Duodenal mucosa (tissue), 2 donors: ENCODE measurements around the gene ERGIC2.

ENCODE experiments used
- H3K27ac ChIP-seq: one replicate; pipeline ENCODE4 v1.7.0; 2013; ENCODE audit warnings: low read depth, low read length
- H3K27me3 ChIP-seq, 2 donors: one replicate each; pipeline ENCODE4 v1.7.0; 2013; ENCODE audit warnings: low read length in 2 of 2, control low read depth in 1 of 2; ENCODE audit not compliant: insufficient read depth in 2 of 2, control insufficient read depth in 1 of 2
- H3K36me3 ChIP-seq, 2 donors: one replicate each; pipeline ENCODE4 v1.7.0; 2013; ENCODE audit warnings: low read length in 2 of 2, control low read depth in 1 of 2; ENCODE audit not compliant: insufficient read depth in 2 of 2, control insufficient read depth in 1 of 2
- H3K4me1 ChIP-seq, 2 donors: one replicate each; pipeline ENCODE4 v1.7.0; 2013; ENCODE audit warnings: low read length in 2 of 2, control low read depth in 1 of 2; ENCODE audit not compliant: insufficient read depth in 2 of 2, control insufficient read depth in 1 of 2
- H3K4me3 ChIP-seq, 2 donors: one replicate each; pipeline ENCODE4 v1.7.0; 2013; ENCODE audit warnings: low read length in 2 of 2, low read depth in 1 of 2
- H3K9ac ChIP-seq, 2 donors: one replicate each; pipeline ENCODE4 v1.7.0; 2013; ENCODE audit warnings: low read length in 2 of 2, low read depth in 1 of 2
- H3K9me3 ChIP-seq, 2 donors: one replicate each; pipeline ENCODE4 v1.7.0; 2013; ENCODE audit warnings: low read length in 2 of 2, control low read depth in 1 of 2; ENCODE audit not compliant: control insufficient read depth in 1 of 2

The ERGIC2 gene

DNA sequence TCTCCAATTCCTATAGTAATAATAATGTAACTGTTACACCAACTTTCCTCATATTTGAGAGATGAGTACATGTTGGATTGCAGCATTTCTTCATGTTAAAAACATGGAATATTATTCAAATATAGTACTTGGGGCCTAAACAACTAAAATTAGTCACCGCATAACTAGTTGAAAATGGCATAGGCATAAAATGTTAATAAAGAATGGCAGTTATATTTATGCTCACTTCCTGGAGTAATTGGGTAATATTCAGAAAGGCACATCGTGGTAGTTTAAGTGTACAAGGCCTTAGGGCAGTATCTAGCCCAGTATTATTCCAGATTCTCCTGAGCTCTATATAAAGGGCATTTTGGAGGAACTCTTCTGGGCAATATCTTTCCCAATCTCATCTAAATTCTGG is 46.0 kb downstream of the ERGIC2 start:
- Histone ChIP-seq H3K4me3 (no peak overlapping the region), H3K4me1 (no peaks in the 10 kb centered on the region), H3K9ac (no peak overlapping the region), H3K27me3 (no peaks in the 10 kb centered on the region), H3K27ac (no peak overlapping the region), H3K36me3 (peaks cover 3 to 10% of the 10 kb centered on the region in 2 donors), H3K9me3 (no peaks in the 10 kb centered on the region)

DNA sequence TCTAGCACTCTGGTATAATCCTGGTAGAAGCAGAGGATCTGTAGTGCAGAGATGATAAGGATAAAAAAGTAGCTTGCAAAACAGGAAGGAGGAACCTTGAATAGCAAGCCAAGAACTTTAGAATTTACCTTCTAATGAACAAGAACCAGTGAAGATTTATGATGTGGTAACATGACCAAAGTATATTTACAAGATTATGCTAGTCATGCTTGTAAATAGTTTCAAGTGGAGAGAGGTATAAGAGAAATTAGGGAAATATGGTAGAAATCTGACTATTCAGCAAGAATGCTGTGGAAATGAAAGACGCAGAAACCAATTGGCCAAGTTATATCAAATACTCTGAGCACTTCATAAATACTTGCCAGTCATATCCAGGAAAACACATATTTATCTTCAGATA is 47.8 kb downstream of the ERGIC2 start:
- H3K4me3 ChIP-seq = no peak overlapping the region
- no peaks in the 10 kb centered on the region for H3K4me1 ChIP-seq
- H3K9ac ChIP-seq = no peak overlapping the region
- no peak overlapping the region for H3K27ac ChIP-seq
- H3K27me3 ChIP-seq = no peaks in the 10 kb centered on the region
- H3K36me3 ChIP-seq = peaks cover 3% of the 10 kb centered on the region in 2 donors
- no peaks in the 10 kb centered on the region for H3K9me3 ChIP-seq

DNA sequence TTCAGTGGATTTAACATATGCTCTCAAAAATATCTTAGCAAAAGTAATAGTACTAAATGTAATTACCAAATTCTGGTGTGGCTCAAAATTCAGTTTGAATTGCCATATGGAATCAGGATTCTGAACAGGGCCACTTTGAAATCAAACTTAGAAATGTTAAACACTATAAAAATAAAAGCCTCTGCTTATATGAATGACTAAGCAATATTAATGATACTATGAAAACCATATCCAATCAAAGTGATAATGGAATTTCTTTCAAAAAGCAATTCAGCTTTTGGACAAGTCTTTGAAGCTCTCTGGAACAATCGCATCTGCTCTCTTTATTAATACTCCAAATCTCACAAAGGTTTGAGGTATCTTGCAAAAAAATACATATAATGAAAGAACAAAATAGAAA is 51.6 kb downstream of the ERGIC2 start:
- no peaks in the 10 kb centered on the region for H3K4me1 ChIP-seq
- no peak overlapping the region for H3K27ac ChIP-seq
- no peaks in the 10 kb centered on the region for H3K27me3 ChIP-seq
- H3K9ac ChIP-seq = no peak overlapping the region
- no peaks in the 10 kb centered on the region for H3K9me3 ChIP-seq
- H3K4me3 ChIP-seq = no peak overlapping the region
- H3K36me3 ChIP-seq = no peaks in the 10 kb centered on the region

DNA sequence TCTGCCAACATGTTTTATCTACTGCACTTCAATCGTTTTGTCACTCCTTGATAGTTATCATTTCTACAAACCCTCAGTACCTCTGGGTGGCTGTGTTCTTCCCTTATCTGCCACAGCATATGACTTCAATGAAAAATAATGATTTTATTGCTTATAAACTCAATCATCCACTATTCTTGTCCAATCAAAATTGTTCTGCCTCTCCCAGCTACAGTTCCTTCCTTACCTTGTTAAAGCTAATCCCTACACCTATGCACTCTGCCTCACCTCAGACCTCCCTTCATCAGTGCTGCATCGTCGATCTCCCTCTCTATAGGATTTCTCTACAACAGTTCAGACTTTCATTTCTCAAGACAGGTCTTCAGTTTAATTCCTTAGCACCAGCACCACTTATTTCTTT is 58.8 kb downstream of the ERGIC2 start:
- Histone ChIP-seq H3K9me3 (no peaks in the 10 kb centered on the region), H3K27me3 (no peaks in the 10 kb centered on the region), H3K27ac (no peak overlapping the region), H3K9ac (no peak overlapping the region), H3K36me3 (no peaks in the 10 kb centered on the region), H3K4me1 (peaks cover 2 to 12% of the 10 kb centered on the region in 2 donors), H3K4me3 (no peak overlapping the region)

DNA sequence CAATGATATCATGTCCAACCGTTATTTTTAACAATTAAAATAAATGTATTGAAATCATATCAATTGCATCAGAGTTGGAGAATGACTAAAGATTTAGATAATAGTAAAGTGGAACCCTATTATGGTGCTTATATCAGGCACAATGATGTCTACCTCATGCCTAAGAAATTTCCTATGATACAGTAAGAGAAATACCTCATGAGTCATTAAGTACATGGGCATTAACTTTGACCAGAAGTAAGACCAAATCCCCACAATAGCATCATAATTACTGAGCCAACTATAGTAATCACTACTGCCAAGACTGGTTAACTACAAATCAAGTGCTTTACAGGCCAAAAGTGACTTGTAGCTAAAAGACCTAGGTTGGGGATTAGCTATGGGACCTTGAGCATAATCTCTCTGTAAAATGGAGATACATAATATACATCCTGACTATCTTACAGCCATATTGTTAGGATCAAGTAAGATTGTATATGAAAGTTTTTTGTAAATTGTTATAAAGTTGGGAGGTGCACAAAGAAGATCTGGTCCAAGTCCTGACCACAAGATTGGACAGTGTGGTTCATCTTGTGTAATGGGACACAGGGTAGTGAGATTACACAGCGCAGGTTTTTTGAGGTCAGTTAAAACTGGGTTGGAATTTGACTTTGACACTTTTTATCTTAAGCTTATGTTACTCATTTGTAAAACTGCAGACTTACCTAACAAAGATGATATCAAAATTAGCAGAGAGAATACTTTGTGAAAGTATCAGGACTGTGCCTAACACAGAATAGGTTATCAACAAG is 60.5 kb downstream of the ERGIC2 start:
- H3K36me3 ChIP-seq = no peaks in the 10 kb centered on the region
- H3K9me3 ChIP-seq = no peaks in the 10 kb centered on the region
- H3K4me1 ChIP-seq = peaks cover 2 to 12% of the 10 kb centered on the region in 2 donors
- H3K27ac ChIP-seq = no peak overlapping the region
- H3K9ac ChIP-seq = no peak overlapping the region
- H3K4me3 ChIP-seq = no peak overlapping the region
- no peaks in the 10 kb centered on the region for H3K27me3 ChIP-seq

DNA sequence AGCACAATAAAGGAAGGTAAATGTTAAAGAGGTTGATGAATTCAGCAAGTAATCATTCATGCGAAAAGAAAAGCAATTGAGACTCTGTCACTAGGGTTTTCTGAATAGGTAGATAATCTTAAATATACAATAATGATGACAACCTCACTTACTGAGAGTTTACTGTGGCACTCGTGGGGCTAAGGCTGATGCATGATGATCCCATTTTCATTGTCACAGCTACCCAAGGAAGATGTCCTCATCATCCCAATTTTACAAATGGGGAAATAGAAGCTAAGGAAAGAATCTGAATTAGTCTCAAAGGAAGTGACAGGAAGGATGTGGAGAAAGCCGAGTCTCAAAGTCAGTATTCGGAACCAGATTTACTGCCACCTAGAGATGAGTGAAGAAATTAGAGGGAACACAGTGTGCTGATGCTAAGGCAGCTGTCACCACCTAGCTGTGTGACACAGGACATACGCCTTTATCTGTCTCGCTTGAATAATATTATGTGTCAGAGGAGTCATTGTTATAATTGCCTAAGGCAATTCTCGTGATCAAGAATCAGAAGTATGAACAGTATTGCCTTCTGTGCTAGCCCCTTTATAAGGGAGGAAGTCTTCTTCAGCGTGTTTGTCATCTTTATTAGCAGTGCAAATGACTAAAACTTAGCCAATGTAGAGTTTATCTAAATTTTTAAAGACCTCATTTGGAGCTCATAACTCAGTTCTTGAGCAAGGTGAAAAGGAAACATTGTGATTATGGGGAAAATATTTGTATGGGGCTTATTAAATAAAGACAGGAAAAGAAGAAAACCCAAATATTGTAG is 63.2 kb downstream of the ERGIC2 start:
- no peaks in the 10 kb centered on the region for H3K9me3 ChIP-seq
- H3K4me3 ChIP-seq = no peak overlapping the region
- H3K4me1 ChIP-seq = peaks cover 2 to 12% of the 10 kb centered on the region in 2 donors
- no peak overlapping the region for H3K9ac ChIP-seq
- H3K27me3 ChIP-seq = no peaks in the 10 kb centered on the region
- peaks cover 0 to 4% of the 10 kb centered on the region in 2 donors for H3K36me3 ChIP-seq
- no peak overlapping the region for H3K27ac ChIP-seq

DNA sequence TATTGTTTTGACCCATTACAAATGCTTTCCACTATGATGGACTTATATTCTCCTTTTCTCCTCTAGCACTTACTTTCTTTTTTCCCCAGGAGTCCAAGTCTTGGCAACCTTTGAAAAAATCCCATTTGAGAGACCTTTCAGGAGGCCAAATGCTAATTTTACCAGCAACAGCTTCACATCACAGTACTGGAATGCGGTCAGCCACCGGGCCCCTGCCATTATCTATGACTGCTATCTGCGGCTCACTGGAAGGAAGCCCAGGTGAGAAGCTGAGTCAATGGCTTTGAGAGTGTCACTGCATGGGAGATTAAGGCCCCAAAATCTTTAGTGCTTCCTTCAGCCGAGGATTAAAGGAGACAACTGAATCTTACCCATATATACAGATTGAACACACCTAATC is 64.2 kb downstream of the ERGIC2 start:
- no peak overlapping the region for H3K4me3 ChIP-seq
- H3K36me3 ChIP-seq = peaks cover 0 to 10% of the 10 kb centered on the region in 2 donors
- no peak overlapping the region for H3K27ac ChIP-seq
- H3K27me3 ChIP-seq = no peaks in the 10 kb centered on the region
- H3K9ac ChIP-seq = no peak overlapping the region
- no peaks in the 10 kb centered on the region for H3K9me3 ChIP-seq
- H3K4me1 ChIP-seq = peaks cover 2% of the 10 kb centered on the region in 2 donors

DNA sequence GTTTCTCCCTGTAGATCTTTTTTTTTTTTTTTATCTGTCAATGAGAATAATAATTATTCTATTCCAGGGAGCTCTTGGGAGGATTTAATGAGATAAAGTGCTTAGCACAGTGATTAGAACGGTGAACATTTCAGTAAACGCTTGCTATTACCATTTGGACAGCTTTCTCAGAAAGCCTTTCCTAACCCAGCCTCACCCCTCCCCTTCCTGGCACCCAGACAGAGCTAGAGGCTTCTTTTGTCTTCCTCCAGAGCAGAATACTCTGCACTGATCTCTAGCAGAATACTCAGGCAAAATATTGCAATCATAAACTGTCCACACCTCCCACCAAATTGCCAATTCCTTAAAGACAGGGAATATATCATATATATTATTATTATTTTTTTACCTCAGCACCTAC is 66.6 kb downstream of the ERGIC2 start:
- no peaks in the 10 kb centered on the region for H3K27me3 ChIP-seq
- no peak overlapping the region for H3K27ac ChIP-seq

DNA sequence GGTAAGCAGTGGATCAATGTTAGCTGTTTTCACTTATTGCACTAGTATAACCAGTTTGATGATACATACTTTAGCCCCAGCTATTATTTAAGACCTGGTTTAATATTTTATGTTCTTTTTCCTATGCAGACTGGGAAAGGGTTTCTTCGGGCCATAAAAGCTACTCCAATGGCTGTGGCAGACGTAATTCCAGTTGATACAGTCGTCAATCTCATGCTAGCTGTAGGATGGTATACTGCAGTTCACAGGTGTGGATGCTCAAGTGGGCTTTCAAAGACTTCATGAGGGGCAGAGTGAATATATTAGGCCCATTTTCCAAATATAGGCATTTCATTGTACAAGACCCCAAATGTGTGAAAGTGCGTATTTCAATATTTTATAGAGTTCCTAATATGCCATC is 70.1 kb downstream of the ERGIC2 start:
- no peaks in the 10 kb centered on the region for H3K9me3 ChIP-seq
- H3K4me3 ChIP-seq = no peak overlapping the region
- H3K27me3 ChIP-seq = no peaks in the 10 kb centered on the region
- no peak overlapping the region for H3K27ac ChIP-seq
- H3K4me1 ChIP-seq = peaks cover 0 to 5% of the 10 kb centered on the region in 2 donors
- no peak overlapping the region for H3K9ac ChIP-seq
- peaks cover 0 to 16% of the 10 kb centered on the region in 2 donors for H3K36me3 ChIP-seq

More for the DNA sequence above, 66.6 kb downstream of the ERGIC2 start:
- no peak overlapping the region for H3K9ac ChIP-seq
- H3K4me3 ChIP-seq = no peak overlapping the region
- H3K9me3 ChIP-seq = no peaks in the 10 kb centered on the region
- peaks cover 0 to 10% of the 10 kb centered on the region in 2 donors for H3K36me3 ChIP-seq
- H3K4me1 ChIP-seq = peaks cover 2 to 5% of the 10 kb centered on the region in 2 donors

DNA sequence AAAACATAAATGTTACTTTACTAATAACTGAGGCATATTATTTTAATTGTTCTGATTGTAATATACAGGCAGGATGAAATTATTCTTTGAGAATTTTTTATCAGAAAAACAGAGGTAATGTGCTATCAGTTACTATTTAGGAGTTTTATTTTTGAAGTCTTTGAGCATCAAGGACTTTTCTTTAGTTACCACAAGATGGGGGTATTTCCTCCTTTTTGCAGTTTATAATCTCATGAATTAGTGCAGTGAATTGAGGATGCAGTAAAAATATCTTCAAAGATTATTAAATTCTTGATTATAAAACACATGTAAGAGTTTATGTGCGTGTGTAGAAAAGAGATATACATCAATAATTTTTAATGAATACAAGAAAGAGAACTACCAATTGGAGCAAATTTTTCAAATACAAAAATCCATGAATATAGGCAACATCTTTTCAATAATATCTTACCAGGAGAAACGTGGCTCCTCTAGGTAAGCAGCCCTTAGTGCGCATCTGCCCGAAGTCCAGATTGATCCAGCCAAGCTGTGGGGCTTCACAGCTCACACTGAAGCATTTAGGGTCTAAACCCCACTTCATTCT is 71.6 kb downstream of the ERGIC2 start:
- Histone ChIP-seq H3K9me3 (no peaks in the 10 kb centered on the region), H3K27me3 (no peaks in the 10 kb centered on the region), H3K4me1 (peaks cover 0 to 5% of the 10 kb centered on the region in 2 donors), H3K27ac (no peak overlapping the region), H3K9ac (no peak overlapping the region), H3K36me3 (peaks cover 0 to 16% of the 10 kb centered on the region in 2 donors), H3K4me3 (no peak overlapping the region)
